HG02938 (cell line): ENCODE data around the gene FAIM2.

Source experiments
- ATAC-seq: cut with Tn5 transposase; IDR thresholded peaks from one replicate; pipeline ENCODE4 v1.9.1; 2021; ENCODE audit warnings: mild to moderate bottlenecking, moderate library complexity; ENCODE audit not compliant: unreplicated experiment

FAIM2 gene

DNA sequence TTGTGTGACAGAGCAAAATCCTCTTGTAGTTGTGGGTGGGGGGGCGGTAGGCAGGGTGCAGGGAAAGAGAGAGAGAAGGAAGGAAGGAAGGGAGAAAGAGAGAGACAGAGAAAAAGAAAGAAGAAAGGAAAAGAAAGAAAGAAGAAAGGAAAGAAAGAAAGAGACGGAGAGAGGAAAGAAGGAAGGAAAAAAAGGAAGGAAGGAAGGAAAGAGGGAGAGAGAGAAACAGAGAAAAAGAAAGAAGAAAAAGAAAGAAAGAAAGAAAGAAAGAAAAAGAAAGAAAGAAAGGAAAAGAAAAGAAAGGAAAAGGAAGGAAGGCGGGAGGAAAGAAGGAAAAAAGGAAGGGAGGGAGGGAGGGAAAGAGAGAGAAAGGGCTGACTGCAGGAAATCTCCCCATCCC is 17.6 kb upstream of the FAIM2 start:
- no peak for ATAC-seq

DNA sequence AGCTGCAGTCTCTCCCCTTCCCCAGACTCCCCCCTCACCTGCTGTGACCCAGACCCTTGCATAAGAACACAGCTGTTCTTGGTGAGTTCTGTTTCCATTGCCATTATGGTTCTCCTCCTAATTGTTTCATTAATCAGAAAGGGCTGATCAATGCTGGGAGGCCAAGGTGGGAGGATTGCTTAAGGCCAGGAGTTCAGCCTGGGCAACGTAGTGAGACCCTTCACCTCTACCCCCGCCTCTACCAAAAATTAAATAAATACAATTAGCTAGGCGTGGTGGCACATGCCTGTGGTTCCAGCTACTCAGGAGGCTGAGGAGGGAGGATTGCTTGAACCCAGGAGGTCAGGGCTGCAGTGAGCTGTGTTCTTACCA is 17.2 kb upstream of the FAIM2 start:
- ATAC-seq: no peak

DNA sequence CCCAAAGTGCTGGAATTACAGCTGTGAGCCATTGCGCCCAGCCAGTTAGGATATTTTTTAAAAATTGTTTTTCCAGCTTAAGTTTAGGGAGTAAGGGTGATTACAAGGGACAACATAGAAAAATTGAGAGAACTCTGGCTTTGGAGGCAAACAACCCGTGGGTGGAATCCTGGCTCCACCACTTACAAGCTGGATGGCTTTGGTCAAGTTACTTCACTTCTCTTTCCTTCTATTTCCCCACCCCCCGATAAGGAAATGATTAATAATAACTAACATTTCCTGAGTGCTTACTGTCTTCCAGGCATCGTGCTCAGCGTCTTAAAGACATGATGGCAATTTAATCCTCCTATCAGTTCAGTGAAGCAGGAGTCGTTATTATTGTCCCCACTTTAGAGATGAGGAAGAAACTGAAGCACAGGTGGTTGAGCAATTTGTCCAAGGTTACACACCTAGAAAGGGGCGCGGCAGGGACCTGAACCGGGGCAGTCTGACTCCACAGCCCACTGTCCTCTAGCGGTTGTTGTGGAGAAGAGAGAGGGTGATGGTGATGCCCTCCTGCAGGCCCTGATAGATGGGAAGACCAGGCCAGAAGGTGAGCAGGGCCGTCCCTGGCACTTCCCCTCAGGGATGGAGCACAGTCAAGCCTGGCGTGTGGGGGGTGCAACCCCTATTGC is 16.7 kb upstream of the FAIM2 start:
- no peak for ATAC-seq

DNA sequence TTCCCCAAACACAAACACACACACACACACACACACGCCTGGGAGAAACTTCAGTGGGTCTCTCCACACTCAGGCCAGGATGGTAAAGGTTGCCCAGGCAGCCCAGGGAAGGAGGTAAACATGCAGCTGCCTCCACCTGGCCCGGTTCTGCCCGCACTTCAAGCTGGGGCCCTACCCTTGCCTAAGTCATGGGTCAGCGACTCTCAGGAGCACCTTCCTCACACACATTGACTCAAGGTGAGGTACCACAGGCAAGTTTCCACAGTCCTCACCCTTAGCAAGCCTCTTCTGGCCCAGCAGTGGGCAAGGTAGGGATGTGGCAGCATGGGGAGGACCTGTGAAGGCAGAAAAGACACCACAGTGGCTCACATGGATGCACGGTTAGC is 14.1 kb upstream of the FAIM2 start:
- ATAC-seq: no peak

DNA sequence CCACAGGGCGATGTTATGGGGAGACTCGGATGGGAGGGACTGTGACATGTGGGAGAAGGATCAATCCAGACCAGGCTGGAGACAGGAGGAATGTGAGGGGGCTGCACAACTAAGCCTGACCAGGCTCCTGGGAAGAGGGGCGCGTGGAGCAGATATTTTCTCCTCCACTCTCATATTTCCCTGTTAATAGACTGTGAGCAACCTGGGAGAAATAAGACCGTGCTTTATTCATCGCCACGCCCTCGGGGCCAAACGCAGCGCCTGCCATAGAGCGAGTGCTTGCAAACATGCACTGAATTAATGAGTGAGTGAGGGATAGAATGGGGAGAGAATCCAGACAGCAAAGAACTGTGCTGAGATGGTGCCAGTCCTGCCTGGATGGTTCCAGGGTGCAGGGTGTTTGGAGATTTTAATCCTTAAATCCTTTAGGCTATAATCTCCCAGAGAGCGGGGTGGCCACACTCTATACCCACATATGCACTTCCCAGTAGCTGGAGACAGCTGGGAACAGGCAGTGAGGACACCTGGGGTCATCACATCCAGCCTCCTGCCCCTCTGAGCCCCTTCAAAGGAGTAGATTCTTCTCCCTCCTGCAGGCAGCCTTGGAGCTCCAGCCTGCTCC is 13.6 kb upstream of the FAIM2 start:
- ATAC-seq: no peak

DNA sequence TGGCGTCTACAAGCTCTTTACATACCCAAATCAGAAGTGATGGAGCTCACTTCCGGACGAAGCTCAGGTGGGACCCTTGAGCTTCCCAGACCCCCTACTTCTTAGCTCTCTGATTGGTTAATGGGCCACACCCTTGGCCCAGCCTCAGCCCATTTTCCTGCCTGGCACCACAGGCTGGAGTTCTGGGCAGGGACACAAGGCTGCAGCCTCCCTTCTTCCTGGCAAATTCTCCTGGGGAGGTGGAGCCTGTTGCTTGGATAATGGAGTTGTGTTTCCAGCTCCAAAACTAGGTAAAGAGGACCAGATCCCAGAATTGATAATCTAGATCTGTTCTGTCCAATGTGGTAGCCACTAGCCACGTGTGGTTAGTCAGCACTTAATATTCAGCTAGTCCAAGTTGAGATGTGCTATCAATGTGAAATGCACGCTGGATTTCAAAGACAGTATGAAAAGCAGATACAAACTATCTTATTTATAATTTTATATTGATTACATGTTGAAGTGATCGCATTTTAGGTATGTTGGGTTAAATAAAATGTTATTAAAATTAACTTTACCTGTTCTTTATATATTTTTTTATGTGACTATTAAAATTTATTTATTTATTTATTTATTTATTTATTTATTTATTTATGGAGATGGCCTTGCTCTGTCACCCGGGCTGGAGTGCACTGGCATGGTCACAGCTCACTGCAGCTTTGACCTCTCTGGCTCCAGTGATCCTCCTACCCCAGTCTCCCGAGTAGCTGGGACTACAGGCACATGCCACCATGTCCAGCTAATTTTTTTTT is 12.6 kb upstream of the FAIM2 start:
- ATAC-seq: no peak

DNA sequence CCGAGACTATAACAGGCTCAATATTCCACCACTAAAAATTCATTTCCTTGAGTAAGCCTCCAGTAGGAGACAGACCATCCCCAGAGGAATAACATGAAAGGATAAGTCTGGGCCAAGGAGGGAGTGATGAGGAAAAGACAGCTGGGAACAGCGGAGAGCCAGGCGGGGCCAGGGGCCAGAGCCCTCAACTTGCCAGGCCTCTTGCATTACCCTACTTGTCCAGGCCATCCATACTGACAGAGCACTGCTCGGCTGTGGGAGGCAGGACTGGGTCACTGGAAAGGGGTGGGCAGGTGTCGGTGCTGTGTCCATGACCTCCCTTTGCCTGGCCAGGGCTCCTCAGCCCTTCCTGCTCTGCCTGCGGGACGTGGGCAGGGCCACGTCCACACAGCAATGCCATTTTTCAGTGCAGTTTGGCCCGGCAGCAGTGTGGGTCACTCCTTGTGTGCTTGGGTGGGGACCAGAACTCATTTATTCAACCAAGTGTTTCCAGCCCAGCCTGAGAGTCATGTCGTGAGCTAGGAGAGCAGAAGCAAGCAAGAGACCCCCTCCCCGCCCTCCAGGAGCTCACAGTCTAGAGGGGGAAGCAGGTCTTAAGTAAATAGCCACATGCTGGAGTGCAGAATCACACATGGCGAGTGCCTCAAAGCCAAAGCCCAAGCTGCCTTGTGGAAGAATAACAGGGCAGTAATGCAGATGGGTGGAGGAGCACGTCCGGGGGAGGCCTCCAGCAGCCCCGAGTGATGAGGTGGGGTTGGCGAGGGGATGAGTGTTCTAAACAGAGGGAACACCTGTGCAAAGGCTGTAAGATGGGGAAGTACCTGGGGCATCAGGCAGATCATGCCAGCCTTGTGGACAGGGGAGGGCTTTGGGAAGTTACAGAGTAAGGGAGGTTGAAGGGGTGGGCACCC is 8.9 kb upstream of the FAIM2 start:
- no peak for ATAC-seq

DNA sequence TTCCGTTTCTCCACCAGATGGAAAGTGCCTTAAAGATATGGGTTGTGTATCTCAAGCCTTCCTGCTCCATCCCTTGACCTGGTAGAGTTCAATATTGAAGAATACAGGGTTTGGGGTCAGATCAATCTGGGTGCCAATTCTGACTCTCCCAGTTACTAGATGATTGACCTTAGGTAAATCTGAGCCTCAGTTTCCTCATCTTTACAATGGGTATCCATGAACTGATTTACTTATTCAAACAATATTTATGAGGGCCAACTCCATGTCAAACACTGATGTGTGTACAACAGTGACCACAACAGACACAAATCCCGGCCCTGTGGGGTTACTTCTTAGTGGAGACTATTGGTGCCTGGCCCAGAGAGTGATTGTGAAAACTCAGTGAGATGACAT is 7.5 kb upstream of the FAIM2 start:
- no peak for ATAC-seq

DNA sequence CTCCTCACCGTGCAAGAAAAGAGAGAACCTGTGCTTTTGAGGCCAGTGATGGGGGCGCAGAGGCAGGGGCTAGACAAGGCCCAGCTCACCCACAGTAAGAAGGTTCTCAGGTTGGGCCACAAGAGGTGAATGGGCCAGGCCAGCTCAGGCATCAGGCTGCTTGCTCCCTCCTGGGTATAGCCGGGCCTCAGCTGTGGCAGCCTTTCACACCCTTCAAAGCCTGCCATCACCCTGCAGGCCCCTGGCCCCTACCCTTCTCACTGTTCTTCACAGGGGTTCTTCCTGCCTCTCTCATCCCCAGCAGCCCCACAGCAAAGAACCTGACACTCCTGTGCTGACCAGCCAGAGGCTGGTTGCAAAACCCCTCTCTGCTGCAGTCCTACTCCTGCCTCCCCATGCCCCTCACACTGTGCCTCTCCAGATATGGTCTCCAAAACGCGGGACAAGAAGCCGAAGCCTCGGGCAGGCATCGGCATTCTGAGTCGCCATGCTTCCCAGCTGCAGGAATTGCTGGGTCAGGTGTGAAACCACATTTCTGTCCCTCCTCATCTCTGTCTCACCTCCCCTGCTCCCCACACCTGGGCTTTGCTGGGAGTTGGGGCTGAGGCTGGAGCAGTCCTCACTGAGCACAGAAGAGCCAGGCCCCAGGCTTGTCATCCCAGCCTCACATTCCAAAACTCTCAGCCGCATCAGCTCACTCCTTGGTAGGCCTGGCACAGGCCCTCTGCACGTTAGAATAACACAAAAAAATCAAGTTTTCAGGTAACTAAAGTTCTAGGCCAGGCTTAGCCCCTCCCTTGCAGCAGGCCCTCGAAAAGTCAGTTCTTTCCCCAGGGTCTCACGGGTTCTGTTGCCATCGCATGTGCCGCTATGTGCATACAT is 6.9 kb upstream of the FAIM2 start:
- ATAC-seq: no peak

DNA sequence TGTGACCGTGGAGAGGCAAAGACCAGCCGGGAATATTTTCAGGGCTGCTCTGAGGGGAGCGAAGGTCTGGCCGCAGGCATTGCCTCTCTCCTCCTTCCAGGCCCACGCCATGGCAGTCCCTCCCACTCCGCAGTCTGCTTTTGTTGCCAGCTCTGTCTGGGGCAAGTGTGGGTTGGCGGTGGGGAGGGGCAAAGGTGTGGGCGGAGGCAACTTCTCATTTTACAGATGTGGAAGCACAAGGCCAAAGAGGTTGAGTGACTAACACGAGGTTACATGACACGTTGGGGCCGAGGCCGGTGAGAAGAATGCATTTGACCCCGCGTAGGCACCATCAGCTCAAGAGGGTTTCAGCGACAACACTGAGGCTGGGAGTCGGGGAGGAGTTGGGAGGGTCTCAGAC is 6.1 kb upstream of the FAIM2 start:
- no peak for ATAC-seq

DNA sequence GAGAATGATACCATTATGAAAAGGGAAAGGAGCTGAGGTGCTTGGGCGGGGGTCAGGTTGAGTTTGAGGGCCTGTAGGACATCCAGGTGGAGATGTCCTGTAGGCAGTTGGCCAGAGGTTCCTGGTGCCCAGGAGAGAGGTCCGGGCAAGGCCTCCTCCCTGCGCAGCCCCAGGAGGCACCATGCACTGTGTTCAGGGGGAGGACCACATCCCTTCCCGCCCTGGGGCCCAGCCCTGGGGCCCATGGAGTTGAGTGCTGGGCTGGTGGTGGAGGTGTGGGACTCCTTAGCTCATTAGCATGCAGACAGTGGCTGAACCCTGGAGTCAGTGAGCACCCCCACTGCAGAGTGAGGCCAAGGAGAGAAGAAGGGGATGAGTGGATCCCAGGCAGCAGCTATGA is 5.7 kb upstream of the FAIM2 start:
- no peak for ATAC-seq

DNA sequence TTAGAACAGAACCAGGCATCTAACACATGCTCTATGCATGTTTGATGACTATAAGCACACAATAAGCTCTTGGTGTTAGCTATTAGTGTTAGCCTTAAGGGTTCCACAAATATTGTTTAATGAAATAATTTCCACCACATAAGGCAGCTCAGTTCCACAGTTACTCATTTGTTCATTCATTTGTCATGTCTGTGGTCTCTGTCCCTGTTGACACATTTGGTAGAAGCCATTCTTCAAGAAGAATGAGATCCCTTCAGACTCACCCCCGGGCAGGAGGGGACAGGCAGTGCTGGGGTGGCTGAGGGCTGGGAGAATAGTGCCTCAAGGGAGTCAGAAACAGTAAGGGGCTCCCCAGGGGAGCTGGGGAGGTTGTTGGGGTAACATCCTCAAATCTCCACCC is 3.7 kb upstream of the FAIM2 start:
- no peak for ATAC-seq

DNA sequence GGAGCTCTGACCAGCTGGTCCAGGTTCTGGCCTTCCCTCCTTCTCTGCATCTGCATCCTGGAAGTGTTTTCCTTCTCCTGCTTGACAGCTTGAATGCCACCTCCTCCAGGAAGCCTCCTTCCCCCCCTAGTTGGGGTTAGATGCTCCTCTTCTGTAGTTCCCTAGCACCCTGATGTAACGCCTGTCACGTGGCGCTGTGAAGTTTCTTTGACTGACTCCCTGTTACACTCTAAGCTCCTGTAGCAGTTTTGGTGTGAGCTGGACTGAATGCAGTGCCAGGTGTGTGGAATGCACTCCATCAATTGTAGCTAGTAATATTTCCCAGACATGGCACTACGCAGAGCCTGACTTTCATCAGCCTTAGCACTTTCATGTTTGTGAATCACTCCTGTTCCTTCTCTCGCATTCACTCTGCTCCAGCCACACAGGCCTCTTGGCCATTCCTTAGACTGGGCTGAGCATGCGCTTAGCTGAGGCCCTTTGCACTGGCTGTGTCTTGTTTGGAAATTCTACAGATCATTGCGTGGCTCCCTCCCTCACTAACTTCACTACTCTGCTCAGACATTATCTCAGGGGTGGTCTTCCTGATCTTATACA is 2.1 kb upstream of the FAIM2 start:
- no peak for ATAC-seq

DNA sequence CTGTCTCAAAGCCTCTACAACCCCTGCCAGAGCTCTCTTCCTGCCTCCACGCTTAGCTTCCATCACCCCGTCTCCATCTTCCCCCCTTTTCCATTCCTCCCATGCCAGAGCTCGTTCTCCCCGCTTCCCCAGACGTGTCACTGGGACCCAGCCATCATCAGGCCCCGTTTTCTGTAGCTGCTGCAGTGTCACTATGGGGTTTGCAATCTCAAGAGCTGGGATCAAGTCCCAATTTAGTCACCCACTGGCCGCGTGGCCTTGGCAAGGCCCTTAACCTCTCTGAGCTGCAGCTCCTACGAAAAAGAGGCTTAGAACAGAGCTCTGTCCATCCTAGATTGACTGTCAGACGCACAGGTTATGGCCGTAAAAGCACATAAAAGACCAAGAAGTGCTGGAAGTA is 901 bp upstream of the FAIM2 start:
- no peak for ATAC-seq

DNA sequence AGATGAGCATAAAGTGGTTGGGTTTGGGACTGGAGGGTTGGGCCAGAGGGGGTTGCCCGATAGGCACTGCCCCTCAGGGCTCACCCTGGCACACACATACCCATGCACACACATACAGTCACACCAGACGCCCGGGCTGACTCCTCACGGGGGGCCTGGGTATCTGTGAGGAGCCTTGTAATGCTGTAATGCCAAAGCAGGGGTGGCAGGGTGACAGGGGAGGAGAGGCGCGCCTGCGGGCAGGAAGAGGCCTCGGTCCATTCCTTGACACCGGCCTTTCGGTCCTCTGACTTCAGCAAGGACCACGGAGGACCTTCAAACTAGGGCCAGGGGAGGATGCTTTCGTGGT is 375 bp downstream of the FAIM2 start:
- ATAC-seq: no peak

DNA sequence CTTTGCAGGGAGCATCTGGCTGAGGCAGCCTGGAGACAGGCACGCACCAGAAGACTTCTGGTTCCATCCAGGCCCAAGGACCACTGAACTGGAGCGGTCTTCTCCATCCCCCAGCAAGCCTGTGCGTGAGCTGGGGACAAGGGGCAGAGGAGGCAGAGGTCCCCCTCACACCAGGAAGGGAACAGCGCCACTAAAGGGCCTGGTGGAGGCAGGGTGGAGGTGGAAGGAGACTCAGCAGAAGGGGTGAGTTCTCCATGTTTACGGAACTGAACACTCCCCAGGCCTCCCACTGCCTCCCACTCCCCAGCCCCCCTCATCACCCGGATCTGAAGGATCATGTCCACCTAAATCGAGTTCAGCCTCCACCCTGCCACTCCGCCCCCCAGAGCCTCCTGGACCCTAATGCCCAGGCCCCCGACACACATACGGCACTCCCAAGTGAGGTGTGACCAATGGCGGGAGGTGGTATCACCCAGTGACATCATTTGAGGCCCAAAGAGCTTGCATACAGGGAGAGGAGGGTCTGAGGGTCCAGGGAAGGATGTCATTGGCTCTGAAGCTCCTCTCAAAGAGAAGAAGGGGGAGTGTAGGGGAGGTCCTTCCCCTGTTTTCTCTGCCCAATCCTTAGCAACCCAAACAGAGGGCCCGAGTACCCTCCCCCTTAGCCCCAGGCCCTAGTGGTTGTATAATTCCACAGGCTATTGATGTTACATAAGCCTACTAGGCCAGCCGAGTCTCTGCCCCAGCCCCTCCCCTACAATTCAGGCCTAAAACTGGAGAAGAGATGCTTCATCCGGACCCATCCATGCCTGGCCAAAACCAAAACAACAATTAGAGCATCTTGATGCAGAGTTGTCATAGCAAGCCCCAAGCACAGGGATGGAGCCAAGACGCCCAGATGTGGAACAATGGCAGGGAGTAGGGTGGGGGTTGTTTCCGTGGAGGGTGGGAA is 1.0 kb downstream of the FAIM2 start:
- ATAC-seq: no peak

DNA sequence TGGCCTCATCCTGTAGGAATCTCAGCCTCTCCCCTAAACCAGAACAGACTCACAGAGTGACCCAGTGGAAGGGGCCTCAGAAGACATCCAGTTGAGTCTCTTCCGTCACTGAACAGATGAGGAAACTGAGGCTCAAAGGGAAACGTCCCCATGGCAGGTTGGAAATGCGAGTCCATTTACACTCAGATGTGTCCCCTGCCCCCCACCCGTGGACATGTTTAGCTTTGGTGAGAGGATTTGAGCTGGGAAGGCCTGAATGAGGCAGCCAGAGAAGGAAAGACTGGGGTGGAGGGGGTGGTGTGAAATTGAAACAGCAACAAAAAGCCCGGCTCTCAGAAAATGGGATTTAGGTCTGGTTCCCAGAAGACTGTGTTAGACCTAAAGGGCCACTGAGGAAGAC is 1.7 kb downstream of the FAIM2 start:
- no peak for ATAC-seq

DNA sequence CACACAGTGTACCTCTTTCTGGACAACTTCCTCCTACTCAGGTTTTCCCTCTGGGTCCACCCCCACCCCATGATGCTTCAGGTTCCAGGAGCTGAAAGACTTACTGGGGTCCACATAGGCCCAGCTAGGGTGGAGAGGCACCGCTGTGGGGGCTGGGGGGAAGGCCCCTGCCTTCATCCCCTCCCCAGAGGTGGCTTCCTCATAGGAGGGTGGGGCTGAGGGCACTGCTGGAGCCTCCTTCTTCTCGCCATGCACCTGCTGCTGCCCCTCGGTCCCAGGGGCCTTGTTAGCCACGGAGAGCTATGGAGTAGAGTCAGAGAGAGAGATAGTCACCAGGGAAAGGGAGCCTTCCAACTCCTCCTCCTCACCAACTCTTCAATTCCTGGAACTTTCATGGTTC is 2.7 kb downstream of the FAIM2 start:
- ATAC-seq: no peak

DNA sequence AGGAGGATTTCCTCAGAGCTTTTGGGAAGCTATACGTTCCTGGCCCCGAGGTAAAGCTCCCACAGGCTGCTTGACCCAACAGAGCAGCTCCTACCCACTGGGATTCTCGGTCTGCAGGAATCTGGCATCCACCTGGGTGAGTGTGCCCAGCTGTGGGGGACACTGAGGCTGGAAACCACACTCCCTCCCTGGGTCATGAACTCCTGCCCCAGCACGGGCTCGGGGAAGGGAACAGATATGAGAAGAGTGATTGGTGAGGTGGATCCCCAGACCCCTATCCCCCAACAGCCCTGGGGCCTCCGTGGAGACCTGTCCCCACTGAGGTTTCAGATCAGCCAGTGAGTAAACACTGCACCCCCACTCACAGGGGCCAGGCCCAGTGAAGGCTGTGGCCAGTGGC is 3.3 kb downstream of the FAIM2 start:
- ATAC-seq: no peak
